H1 (cell line): Measurements from ENCODE around the gene DDR1.

ENCODE experiments used
- CEBPB ChIP-seq: IDR thresholded peaks from 2 replicates; pipeline ENCODE4 v1.6.1; 2012; ENCODE audit warnings: low read depth, low read length
- CHD2 ChIP-seq: IDR thresholded peaks from 2 replicates; pipeline ENCODE4 v1.6.1; 2012; ENCODE audit warnings: low read length, improper control_type of control experiment
- CREB1 ChIP-seq: IDR thresholded peaks from 2 replicates; pipeline ENCODE4 v1.6.1; 2012; ENCODE audit warnings: inconsistent platforms
- EP300 ChIP-seq, 2 experiments: IDR thresholded peaks; 1 replicate in 1 of 2; 2 replicates in 1 of 2; pipeline ENCODE4 v1.6.1; 2011 to 2012; ENCODE audit warnings: low read depth in 2 of 2, low read length in 2 of 2, mild to moderate bottlenecking in 2 of 2, borderline replicate concordance in 1 of 2, inconsistent platforms in 1 of 2, moderate library complexity in 1 of 2
- HDAC2 ChIP-seq, 2 experiments: fragments of 300-600 bp in 1 of 2; sonication (generic) in 1 of 2; IDR thresholded peaks; 2 replicates each; pipeline ENCODE4 v1.6.1; 2011 to 2012; ENCODE audit warnings: low read depth in 2 of 2, low read length in 2 of 2, mild to moderate bottlenecking in 2 of 2, moderate library complexity in 2 of 2, borderline replicate concordance in 1 of 2, inconsistent platforms in 1 of 2
- POLR2A ChIP-seq, 2 experiments: IDR thresholded peaks; 1 replicate in 1 of 2; 2 replicates in 1 of 2; pipeline ENCODE4 v1.6.1; 2011; ENCODE audit warnings: low read depth in 2 of 2, low read length in 2 of 2, mild to moderate bottlenecking in 2 of 2; ENCODE audit errors: control extremely low read depth in 1 of 2
- SP1 ChIP-seq: IDR thresholded peaks from 2 replicates; pipeline ENCODE4 v1.6.1; 2011; ENCODE audit warnings: low read depth, low read length
- SP2 ChIP-seq: IDR thresholded peaks from 2 replicates; pipeline ENCODE4 v1.6.1; 2012; ENCODE audit warnings: mild to moderate bottlenecking, low read length, inconsistent platforms
- SP4 ChIP-seq: IDR thresholded peaks from 2 replicates; pipeline ENCODE4 v1.6.1; 2012; ENCODE audit warnings: low read length, inconsistent platforms
- TAF1 ChIP-seq: IDR thresholded peaks from 2 replicates; pipeline ENCODE4 v1.6.1; 2011; ENCODE audit warnings: mild to moderate bottlenecking, low read depth, low read length
- TF ChIP-seq, protein P1 (sequence below): IDR thresholded peaks from 2 replicates; pipeline ENCODE4 v1.6.1; 2011; ENCODE audit warnings: low read depth, mild to moderate bottlenecking, low read length; ENCODE audit not compliant: insufficient read depth
- TF ChIP-seq, protein P2 (sequence below): IDR thresholded peaks from 2 replicates; pipeline ENCODE4 v1.6.1; 2012; ENCODE audit warnings: low read length, inconsistent platforms
- TF ChIP-seq, protein P3 (sequence below), 3 experiments: IDR thresholded peaks; 1 replicate in 2 of 3; 2 replicates in 1 of 3; pipeline versions ENCODE4 v1.5.1 to v1.6.1; 2011; ENCODE audit warnings: low read length in 3 of 3, mild to moderate bottlenecking in 3 of 3, inconsistent platforms in 2 of 3, low read depth in 1 of 3, moderate library complexity in 1 of 3; ENCODE audit not compliant: insufficient read depth in 1 of 3; ENCODE audit errors: control extremely low read depth in 1 of 3

DNA sequence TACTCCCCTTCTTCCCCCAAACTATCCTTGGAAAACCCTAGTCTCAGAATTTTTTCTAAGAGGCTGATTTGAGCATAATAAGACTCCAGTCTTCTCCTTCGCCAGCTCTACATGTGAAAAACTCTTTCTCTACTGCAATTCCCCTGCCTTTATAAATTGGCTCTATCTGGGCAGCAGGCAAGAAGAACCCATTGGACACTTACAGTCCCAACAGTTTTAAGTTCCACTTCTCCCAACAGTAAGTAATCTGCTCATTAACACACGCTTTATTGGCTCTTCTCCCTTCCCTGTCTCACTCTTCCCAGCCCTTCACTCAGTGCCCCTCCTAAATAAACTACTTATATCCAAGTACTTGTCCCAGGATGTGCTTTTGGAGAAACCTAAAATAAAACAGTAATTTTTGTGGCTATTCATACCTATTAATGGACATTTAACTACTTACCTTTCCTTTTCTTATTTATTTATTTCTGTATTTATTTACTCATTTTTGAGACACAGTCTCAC is 11.1 kb upstream of the DDR1 start:
- TF ChIP-seq SP4 (no peak), TAF1 (no peak), HDAC2 (IDR thresholded peaks at IDR 0.05; ENCODE audit: borderline replicate concordance in 1 of 2, low read depth in 2 of 2, low read length in 2 of 2) (no peak), SP2 (no peak), POLR2A (IDR thresholded peaks at IDR 0.05; ENCODE audit: control extremely low read depth in 1 of 2, low read depth in 2 of 2, low read length in 2 of 2) (no peak), CHD2 (no peak), CREB1 (no peak), SP1 (no peak), CEBPB (no peak), EP300 (IDR thresholded peaks at IDR 0.05; ENCODE audit: borderline replicate concordance in 1 of 2, low read depth in 2 of 2, low read length in 2 of 2) (no peak)
- TF ChIP-seq, protein P1, sequence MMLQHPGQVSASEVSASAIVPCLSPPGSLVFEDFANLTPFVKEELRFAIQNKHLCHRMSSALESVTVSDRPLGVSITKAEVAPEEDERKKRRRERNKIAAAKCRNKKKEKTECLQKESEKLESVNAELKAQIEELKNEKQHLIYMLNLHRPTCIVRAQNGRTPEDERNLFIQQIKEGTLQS = no peak
- TF ChIP-seq, protein P2, sequence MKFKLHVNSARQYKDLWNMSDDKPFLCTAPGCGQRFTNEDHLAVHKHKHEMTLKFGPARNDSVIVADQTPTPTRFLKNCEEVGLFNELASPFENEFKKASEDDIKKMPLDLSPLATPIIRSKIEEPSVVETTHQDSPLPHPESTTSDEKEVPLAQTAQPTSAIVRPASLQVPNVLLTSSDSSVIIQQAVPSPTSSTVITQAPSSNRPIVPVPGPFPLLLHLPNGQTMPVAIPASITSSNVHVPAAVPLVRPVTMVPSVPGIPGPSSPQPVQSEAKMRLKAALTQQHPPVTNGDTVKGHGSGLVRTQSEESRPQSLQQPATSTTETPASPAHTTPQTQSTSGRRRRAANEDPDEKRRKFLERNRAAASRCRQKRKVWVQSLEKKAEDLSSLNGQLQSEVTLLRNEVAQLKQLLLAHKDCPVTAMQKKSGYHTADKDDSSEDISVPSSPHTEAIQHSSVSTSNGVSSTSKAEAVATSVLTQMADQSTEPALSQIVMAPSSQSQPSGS = no peak
- TF ChIP-seq, protein P3, sequence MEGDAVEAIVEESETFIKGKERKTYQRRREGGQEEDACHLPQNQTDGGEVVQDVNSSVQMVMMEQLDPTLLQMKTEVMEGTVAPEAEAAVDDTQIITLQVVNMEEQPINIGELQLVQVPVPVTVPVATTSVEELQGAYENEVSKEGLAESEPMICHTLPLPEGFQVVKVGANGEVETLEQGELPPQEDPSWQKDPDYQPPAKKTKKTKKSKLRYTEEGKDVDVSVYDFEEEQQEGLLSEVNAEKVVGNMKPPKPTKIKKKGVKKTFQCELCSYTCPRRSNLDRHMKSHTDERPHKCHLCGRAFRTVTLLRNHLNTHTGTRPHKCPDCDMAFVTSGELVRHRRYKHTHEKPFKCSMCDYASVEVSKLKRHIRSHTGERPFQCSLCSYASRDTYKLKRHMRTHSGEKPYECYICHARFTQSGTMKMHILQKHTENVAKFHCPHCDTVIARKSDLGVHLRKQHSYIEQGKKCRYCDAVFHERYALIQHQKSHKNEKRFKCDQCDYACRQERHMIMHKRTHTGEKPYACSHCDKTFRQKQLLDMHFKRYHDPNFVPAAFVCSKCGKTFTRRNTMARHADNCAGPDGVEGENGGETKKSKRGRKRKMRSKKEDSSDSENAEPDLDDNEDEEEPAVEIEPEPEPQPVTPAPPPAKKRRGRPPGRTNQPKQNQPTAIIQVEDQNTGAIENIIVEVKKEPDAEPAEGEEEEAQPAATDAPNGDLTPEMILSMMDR (IDR thresholded peaks at IDR 0.05; ENCODE audit: control extremely low read depth in 1 of 3, insufficient read depth in 1 of 3, low read depth in 1 of 3, low read length in 3 of 3) = no peak
